ENCODE measurements around the gene SFMBT2. TPM values are rescaled to one million over a fixed set of nuclear protein-coding genes. Genes with fewer than 3 reads are reported as not detected.
"Not testable (repeated sequence)": the region's sequence is repeated elsewhere in the genome, so short reads cannot be mapped to it uniquely, and the experiment has no call there.

The SFMBT2 gene
- total RNA-seq, 6 experiments from 2014 or later = 0.03 to 0.12 (median 0.06) TPM

DNA sequence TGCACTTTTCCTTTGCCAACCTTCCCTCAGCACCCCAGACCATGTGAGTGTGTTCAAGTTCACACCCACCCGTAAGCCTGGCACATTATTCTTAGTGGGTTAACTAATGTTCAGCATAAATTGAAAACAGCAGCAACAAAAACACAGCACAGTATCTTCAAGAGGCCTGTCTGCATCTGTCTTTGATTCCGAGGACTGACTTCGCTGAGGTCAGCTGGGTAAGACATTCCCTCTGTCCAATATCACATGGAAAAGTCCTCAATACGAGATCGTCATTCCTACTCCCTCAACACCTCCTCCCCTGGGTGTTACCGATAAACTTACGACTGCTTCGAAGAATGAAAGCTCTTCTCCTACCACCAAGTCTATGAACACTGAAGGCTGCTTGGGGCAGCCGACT lies 218.8 kb downstream of the SFMBT2 start:
- Mint-ChIP-seq H3K27ac (no peak overlapping the region), H3K27me3 (ENCODE audit: insufficient read depth) (peaks cover 7% of the 10 kb centered on the region; the same call in 1 of the 2 replicates), H3K4me3 (no peak overlapping the region; the same call in 1 of the 2 replicates), H3K4me1 (ENCODE audit: low read depth) (no peaks in the 10 kb centered on the region), H3K9me3 (peaks cover 47% of the 10 kb centered on the region), H3K36me3 (ENCODE audit: low read depth) (peaks cover 9% of the 10 kb centered on the region)
- TF ChIP-seq, protein P1, sequence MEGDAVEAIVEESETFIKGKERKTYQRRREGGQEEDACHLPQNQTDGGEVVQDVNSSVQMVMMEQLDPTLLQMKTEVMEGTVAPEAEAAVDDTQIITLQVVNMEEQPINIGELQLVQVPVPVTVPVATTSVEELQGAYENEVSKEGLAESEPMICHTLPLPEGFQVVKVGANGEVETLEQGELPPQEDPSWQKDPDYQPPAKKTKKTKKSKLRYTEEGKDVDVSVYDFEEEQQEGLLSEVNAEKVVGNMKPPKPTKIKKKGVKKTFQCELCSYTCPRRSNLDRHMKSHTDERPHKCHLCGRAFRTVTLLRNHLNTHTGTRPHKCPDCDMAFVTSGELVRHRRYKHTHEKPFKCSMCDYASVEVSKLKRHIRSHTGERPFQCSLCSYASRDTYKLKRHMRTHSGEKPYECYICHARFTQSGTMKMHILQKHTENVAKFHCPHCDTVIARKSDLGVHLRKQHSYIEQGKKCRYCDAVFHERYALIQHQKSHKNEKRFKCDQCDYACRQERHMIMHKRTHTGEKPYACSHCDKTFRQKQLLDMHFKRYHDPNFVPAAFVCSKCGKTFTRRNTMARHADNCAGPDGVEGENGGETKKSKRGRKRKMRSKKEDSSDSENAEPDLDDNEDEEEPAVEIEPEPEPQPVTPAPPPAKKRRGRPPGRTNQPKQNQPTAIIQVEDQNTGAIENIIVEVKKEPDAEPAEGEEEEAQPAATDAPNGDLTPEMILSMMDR (IDR thresholded peaks at IDR 0.05) = no peak
- no peak for DNase-seq

DNA sequence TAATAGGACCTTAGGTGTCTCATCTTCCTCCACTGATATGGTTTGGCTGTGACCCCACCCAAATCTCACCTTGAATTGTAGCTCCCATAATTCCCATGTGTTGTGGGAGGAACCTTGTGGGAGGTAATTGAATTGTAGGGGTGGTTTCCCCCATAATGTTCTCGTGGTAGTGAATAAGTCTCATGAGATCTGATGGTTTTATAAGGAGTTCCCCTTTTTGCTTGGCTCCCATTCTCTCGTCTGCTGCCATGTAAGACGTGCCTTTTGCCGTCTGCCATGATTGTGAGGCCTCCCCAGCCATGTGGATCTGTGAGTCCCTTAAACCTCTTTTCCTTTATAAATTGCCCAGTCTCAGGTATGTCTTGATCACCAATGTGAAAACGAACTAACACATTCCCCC lies 220.1 kb downstream of the SFMBT2 start:
- not testable (repeated sequence) for H3K27ac Mint-ChIP-seq; H3K4me3 Mint-ChIP-seq; H3K36me3 Mint-ChIP-seq (ENCODE audit: low read depth); DNase-seq; H3K4me1 Mint-ChIP-seq (ENCODE audit: low read depth); H3K27me3 Mint-ChIP-seq (ENCODE audit: insufficient read depth)
- H3K9me3 Mint-ChIP-seq = peaks cover 34% of the 10 kb centered on the region

DNA sequence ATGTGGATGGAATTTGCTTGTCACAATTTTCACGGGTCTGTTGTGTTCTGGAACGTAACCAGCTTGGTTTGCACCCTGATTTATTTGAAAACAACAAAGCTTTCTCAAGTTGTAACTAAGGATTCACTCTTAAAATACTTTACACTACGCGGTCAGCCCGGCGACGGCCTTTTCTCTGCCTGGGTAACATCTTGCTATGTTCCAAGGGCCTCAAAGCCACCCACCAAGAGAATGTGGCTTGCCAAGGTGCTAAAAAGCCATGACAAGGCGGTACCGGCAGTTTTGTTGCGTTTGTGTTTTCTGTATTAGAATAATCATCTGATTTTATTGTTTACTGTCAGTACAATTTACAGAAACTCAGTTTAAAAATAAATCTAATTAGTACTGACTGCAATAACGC lies 220.9 kb downstream of the SFMBT2 start:
- TF ChIP-seq, protein P1 (IDR thresholded peaks at IDR 0.05) = no peak
- no peaks in the 10 kb centered on the region for H3K4me1 Mint-ChIP-seq (ENCODE audit: low read depth)
- H3K9me3 Mint-ChIP-seq = peaks cover 31% of the 10 kb centered on the region
- DNase-seq = no peak
- H3K36me3 Mint-ChIP-seq (ENCODE audit: low read depth) = no peaks in the 10 kb centered on the region; the same call in 1 of the 2 replicates
- H3K4me3 Mint-ChIP-seq = no peak overlapping the region
- H3K27ac Mint-ChIP-seq = no peak overlapping the region
- H3K27me3 Mint-ChIP-seq (ENCODE audit: insufficient read depth) = peaks cover 5% of the 10 kb centered on the region; the same call in 1 of the 2 replicates

DNA sequence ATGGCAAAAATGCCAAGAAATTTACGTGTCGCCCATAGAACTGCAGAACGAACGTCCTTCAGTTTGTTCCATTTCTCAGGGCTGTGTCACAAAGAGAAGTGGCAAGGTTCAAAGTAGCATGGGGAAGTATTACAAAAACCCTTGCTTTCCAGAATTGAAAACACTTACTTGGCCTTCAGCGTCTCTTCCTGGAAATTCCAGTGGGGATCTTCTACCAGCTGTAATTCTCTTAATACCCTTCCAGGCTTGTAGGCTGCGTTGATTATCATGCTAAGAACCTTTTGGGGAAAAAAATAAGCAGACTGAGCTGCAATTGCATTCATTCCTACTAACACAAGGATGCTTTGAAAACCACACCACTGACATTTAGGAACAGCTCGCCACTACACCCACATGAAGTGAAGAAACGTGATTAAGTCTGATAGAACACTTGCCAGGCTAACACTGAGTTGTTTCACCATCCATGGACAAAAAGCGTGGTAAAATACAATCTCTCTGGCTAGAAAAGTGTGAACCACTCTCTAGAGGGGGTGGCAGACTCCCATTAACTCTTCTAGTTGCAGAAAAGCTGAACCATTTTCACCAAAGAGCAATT lies 222.3 kb downstream of the SFMBT2 start:
- no peak overlapping the region for H3K27ac Mint-ChIP-seq
- no peaks in the 10 kb centered on the region for H3K4me1 Mint-ChIP-seq (ENCODE audit: low read depth)
- H3K36me3 Mint-ChIP-seq (ENCODE audit: low read depth) = no peaks in the 10 kb centered on the region; the same call in 1 of the 2 replicates
- H3K9me3 Mint-ChIP-seq = peaks cover 38% of the 10 kb centered on the region
- no peak overlapping the region for H3K4me3 Mint-ChIP-seq
- H3K27me3 Mint-ChIP-seq (ENCODE audit: insufficient read depth) = peaks cover 7% of the 10 kb centered on the region; the same call in 1 of the 2 replicates
- DNase-seq = no peak
- TF ChIP-seq, protein P1 (IDR thresholded peaks at IDR 0.05) = no peak

DNA sequence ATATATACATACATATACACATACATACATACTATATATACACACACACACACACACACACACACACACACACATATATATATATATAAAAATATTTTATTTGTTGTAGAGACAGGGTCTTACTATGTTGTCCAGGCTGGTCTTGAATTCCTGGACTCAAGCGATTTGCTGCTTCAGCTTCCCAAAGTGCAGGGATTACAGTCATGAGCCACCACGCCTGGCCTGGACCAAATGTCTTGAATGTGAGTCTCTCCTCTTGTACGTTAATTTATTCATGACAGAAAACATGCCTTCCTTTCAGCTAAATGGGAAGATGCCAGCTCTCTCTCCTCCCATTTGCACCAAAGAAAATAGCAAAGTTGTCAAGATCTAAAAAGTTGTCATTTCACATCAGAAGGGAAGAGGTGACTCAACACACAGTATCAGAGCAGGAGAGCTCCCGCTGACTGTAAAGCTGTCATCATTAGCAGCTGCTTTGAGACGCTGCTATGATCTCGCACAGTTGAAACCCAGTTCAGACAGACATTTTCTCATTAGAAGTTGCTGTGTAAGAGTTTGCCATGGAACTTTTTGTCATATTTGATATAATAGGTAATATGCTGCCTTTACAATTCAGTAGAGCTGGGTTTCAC lies 224.3 kb downstream of the SFMBT2 start:
- Mint-ChIP-seq H3K9me3 (peaks cover 45% of the 10 kb centered on the region), H3K36me3 (ENCODE audit: low read depth) (no peaks in the 10 kb centered on the region; the same call in 1 of the 2 replicates), H3K27ac (no peak overlapping the region), H3K27me3 (ENCODE audit: insufficient read depth) (peaks cover 5% of the 10 kb centered on the region; the same call in 1 of the 2 replicates), H3K4me3 (no peak overlapping the region), H3K4me1 (ENCODE audit: low read depth) (no peaks in the 10 kb centered on the region)
- TF ChIP-seq, protein P1 (IDR thresholded peaks at IDR 0.05) = no peak
- DNase-seq = no peak

DNA sequence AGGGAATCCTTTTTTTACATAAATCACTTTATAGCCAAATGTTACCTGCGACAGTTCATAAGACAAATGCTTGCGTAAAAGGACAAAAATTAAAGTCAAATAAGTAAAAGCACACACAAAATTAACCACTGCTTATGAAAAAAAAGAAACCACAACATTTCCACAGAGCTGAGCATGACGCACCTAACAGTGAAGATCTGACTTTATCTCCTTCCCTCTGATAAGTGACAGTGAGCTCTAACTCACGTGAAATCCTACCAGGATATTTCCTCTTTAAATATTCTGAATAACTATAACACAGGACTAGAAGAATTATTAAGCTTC lies 225.5 kb downstream of the SFMBT2 start:
- Mint-ChIP-seq H3K36me3 (ENCODE audit: low read depth) (no peaks in the 10 kb centered on the region), H3K9me3 (peaks cover 38% of the 10 kb centered on the region), H3K27me3 (ENCODE audit: insufficient read depth) (peaks cover 2% of the 10 kb centered on the region; the same call in 1 of the 2 replicates), H3K27ac (no peak overlapping the region), H3K4me3 (no peak overlapping the region), H3K4me1 (ENCODE audit: low read depth) (no peaks in the 10 kb centered on the region)
- no peak for DNase-seq
- TF ChIP-seq, protein P1 (IDR thresholded peaks at IDR 0.05) = no peak

Data from HFFc6 (cell line).